ENCODE data around the gene ADGRG1.

GRCh38 chr16:57685633-57686032, 57.2 kb downstream of the ADGRG1 start:
- TF ChIP-seq CTCF (IDR thresholded peaks at IDR 0.05): no peak
- TF ChIP-seq POLR2AphosphoS5 (IDR thresholded peaks at IDR 0.05): no peak

All from transverse colon (tissue), 4 donors.